Neuronal stem cell (in vitro differentiated cells): ENCODE results near the gene TUBA4B.

Source experiments
- DNase-seq: peaks from one replicate; pipeline ENCODE4 v3.0.0-alpha.2; 2013; ENCODE audit warnings: low spot score
- H2AFZ ChIP-seq: one replicate; pipeline ENCODE4 v1.6.1; 2013; ENCODE audit warnings: mild to moderate bottlenecking, low read length, inconsistent platforms
- H2AK5ac ChIP-seq: 2 replicates; pipeline ENCODE4 v1.6.1; 2013; ENCODE audit warnings: low read depth, mild to moderate bottlenecking, inconsistent platforms, low read length, moderate library complexity, mixed read lengths
- H2BK120ac ChIP-seq: 2 replicates; pipeline ENCODE4 v1.6.1; 2013; ENCODE audit warnings: low read depth, mild to moderate bottlenecking, inconsistent platforms, low read length, moderate library complexity, mixed read lengths
- H2BK12ac ChIP-seq: one replicate; pipeline ENCODE4 v1.6.1; 2013; ENCODE audit warnings: low read length, inconsistent platforms
- H2BK15ac ChIP-seq: 2 replicates; pipeline ENCODE4 v1.6.1; 2013; ENCODE audit warnings: mild to moderate bottlenecking, low read length, inconsistent platforms, mixed read lengths
- H2BK5ac ChIP-seq: one replicate; pipeline ENCODE4 v1.6.1; 2013; ENCODE audit warnings: inconsistent platforms, mild to moderate bottlenecking, low read length, moderate library complexity
- H3K14ac ChIP-seq: one replicate; pipeline ENCODE4 v1.6.1; 2013; ENCODE audit warnings: low read length, inconsistent platforms
- H3K18ac ChIP-seq: 2 replicates; pipeline ENCODE4 v1.6.1; 2013; ENCODE audit warnings: low read length, inconsistent platforms
- H3K23ac ChIP-seq: 2 replicates; pipeline ENCODE4 v1.6.1; 2013; ENCODE audit warnings: low read depth, mild to moderate bottlenecking, mixed read lengths, low read length, inconsistent platforms; ENCODE audit not compliant: poor library complexity
- H3K27ac ChIP-seq: replicated peaks from 3 replicates; pipeline ENCODE4 v1.5.1; 2013; ENCODE audit warnings: low read length, inconsistent platforms
- H3K27me3 ChIP-seq, 3 experiments: 2 replicates each; pipeline ENCODE4 v1.6.1; 2013; ENCODE audit warnings: low read length in 3 of 3, mild to moderate bottlenecking in 2 of 3, inconsistent platforms in 1 of 3, low read depth in 1 of 3, mixed read lengths in 1 of 3, moderate library complexity in 1 of 3; ENCODE audit not compliant: control insufficient read depth in 3 of 3, insufficient read depth in 3 of 3
- H3K36me3 ChIP-seq, 2 donors: replicated peaks in 1 of 2; 2 replicates each; pipeline ENCODE4 v1.6.1; 2013; ENCODE audit warnings: low read length in 2 of 2; ENCODE audit not compliant: control insufficient read depth in 2 of 2, insufficient read depth in 2 of 2
- H3K4ac ChIP-seq: 2 replicates; pipeline ENCODE4 v1.6.1; 2013; ENCODE audit warnings: inconsistent platforms, mild to moderate bottlenecking, low read length, moderate library complexity
- H3K4me1 ChIP-seq, 2 donors: 1 replicate in 1 of 2; 2 replicates in 1 of 2; pipeline ENCODE4 v1.6.1; 2013; ENCODE audit warnings: low read length in 2 of 2, low read depth in 1 of 2; ENCODE audit not compliant: control insufficient read depth in 2 of 2, insufficient read depth in 1 of 2
- H3K4me2 ChIP-seq: one replicate; pipeline ENCODE4 v1.6.1; 2013; ENCODE audit warnings: mild to moderate bottlenecking, low read length, inconsistent platforms; ENCODE audit not compliant: insufficient read depth, poor library complexity, severe bottlenecking
- H3K4me3 ChIP-seq, 2 donors: 2 replicates each; pipeline ENCODE4 v1.5.1; 2013; ENCODE audit warnings: low read length in 2 of 2, mild to moderate bottlenecking in 2 of 2, inconsistent platforms in 1 of 2, moderate library complexity in 1 of 2
- H3K79me1 ChIP-seq: one replicate; pipeline ENCODE4 v1.6.1; 2013; ENCODE audit warnings: low read depth, mild to moderate bottlenecking, inconsistent platforms, low read length, moderate library complexity
- H3K9ac ChIP-seq: one replicate; pipeline ENCODE4 v1.6.1; 2013; ENCODE audit warnings: mild to moderate bottlenecking, low read depth, low read length, inconsistent platforms; ENCODE audit not compliant: poor library complexity
- H3K9me3 ChIP-seq, 2 donors: replicated peaks in 1 of 2; 2 replicates each; pipeline versions ENCODE3 to v1.6.1; 2013; ENCODE audit warnings: low read length in 2 of 2, mild to moderate bottlenecking in 2 of 2, inconsistent platforms in 1 of 2, low read depth in 1 of 2, mixed read lengths in 1 of 2, moderate library complexity in 1 of 2; ENCODE audit not compliant: control insufficient read depth in 2 of 2, insufficient read depth in 1 of 2
- H4K8ac ChIP-seq: one replicate; pipeline ENCODE4 v1.6.1; 2013; ENCODE audit warnings: low read depth, mild to moderate bottlenecking, inconsistent platforms, low read length, moderate library complexity
- H4K91ac ChIP-seq: one replicate; pipeline ENCODE4 v1.6.1; 2013; ENCODE audit warnings: low read length, low read depth, mild to moderate bottlenecking, inconsistent platforms; ENCODE audit not compliant: poor library complexity
- WGBS, 2 donors: extraction: QIAGEN DNeasy Blood & Tissue Kit; methylation state at CpG; one replicate each; pipeline ENCODE4 v1.1.7; 2013; ENCODE audit warnings: missing lambda C conversion rate in 2 of 2, mixed read lengths in 1 of 2; ENCODE audit not compliant: insufficient read length in 2 of 2, insufficient replicate concordance in 1 of 2; ENCODE audit errors: extremely low coverage in 2 of 2; 5-methylcytosine and 5-hydroxymethylcytosine counted together

TUBA4B gene

DNA sequence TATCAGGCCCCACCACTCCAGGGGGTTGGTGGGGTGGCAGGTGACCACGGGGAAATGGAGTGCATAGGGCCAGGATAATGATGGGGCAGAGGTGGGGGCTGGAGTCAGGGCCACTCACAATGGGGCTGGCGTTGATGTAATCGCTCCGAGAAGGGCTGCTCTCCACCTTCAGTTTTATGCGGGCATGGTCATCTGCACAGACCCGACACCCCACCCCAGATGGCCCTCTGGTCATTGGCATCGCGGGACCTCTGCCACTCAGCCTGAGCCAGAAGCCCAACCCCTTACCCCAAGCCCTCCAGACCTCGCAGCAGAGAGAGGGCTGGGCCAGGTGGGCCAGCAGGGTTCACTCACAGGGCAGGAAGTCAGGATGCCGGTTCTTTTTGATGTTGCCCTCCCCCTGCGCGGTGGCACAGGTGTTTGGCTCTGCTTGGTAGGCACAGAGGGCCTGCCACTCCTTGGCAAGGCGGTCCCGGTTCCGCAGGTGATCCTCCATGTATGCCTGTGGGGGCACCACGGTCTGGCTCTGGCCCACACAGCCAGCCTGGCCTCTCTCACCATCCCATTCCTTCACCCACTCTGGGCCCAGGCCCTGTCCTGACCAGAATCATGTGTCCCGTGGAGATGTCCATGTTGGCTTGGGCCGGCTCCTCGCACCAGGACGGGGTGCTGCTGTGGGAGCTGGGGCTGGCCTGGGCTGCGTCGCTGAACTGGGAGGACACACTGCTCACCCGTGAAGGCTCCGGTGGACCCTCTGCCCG, 43.8 kb downstream of the TUBA4B start:
- peaks cover 0 to 28% (median 0%) of the 10 kb centered on the region in 3 experiments for H3K27me3 ChIP-seq
- H2BK120ac ChIP-seq, result no peak overlapping the region
- H3K18ac ChIP-seq, result no peak overlapping the region
- H2AK5ac ChIP-seq, result no peak overlapping the region
- H2BK15ac ChIP-seq, result peak overlapping the region; percentile 41
- no peak overlapping the region for H4K91ac ChIP-seq
- no peak overlapping the region for H3K4me2 ChIP-seq
- peaks cover 0 to 2% of the 10 kb centered on the region in 2 donors for H3K9me3 ChIP-seq
- no peak overlapping the region for H3K4me3 ChIP-seq
- peak overlapping the region; percentile 54 for H3K9ac ChIP-seq
- no CpG with 5 or more reads among the region's 25 CpGs for WGBS, 2 donors
- peaks cover 20 to 24% of the 10 kb centered on the region in 2 donors for H3K4me1 ChIP-seq
- DNase-seq, result no peak
- no peaks in the 10 kb centered on the region for H3K79me1 ChIP-seq
- no peak overlapping the region for H3K4ac ChIP-seq
- no peaks in the 10 kb centered on the region for H3K36me3 ChIP-seq
- no peak overlapping the region for H3K23ac ChIP-seq
- peak overlapping the region; percentile 42 for H2BK12ac ChIP-seq
- H4K8ac ChIP-seq, result no peak overlapping the region
- no peak overlapping the region for H3K14ac ChIP-seq
- H2BK5ac ChIP-seq, result no peak overlapping the region
- no peak overlapping the region for H3K27ac ChIP-seq
- H2AFZ ChIP-seq, result no peak overlapping the region

DNA sequence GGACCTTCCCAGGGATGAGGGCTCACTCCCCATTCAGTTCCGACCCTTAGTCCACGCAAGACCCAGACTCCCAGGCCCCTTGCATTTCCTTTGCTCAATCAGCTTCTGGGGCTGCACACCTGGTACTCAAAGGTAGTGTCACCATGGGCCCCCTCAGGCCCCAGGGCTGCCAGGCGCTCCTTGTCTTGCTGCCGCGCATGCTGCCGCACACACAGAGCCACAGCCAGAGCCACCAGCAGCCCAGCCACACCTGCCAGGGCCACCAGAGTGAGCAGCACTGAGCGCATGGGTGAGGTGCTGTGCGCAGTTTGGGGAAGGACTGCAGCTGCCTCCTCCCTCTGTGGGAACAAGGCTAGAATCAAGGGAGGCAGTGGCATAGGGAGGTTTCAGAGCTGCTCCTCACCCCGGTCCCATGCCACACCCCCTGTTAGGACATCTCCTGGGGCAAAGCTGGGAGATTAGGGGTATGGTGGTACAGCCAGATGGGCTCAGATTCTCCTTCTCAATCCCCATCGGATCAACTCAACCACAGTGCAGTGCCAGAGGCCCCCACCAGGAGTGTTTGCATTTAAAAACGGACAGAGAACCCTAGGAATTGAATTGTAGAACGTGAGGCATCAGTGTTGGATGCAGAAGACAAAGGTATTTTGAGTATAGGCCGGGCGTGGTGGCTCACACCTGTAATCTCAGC, 44.9 kb downstream of the TUBA4B start:
- Histone ChIP-seq H3K4me3 (no peak overlapping the region), H3K23ac (no peak overlapping the region), H2BK120ac (no peak overlapping the region), H2BK15ac (peak overlapping the region; percentile 71), H2BK5ac (no peak overlapping the region), H3K36me3 (no peaks in the 10 kb centered on the region), H3K4ac (peak overlapping the region; percentile 44), H3K27ac (no peak overlapping the region), H2AK5ac (peak overlapping the region; percentile 66), H2AFZ (no peak overlapping the region), H3K9ac (no peak overlapping the region), H3K18ac (peak overlapping the region; percentile 29), H4K91ac (no peak overlapping the region), H3K79me1 (no peaks in the 10 kb centered on the region), H3K27me3 (peaks cover 0 to 28% (median 0%) of the 10 kb centered on the region in 3 experiments), H3K14ac (peak overlapping the region; percentile 58), H3K4me1 (peaks cover 26 to 28% of the 10 kb centered on the region in 2 donors), H3K9me3 (peaks cover 0 to under 1% of the 10 kb centered on the region in 2 donors), H4K8ac (no peak overlapping the region), H3K4me2 (no peak overlapping the region), H2BK12ac (no peak overlapping the region)
- no peak for DNase-seq
- WGBS, 2 donors, result no CpG with 5 or more reads among the region's 14 CpGs

DNA sequence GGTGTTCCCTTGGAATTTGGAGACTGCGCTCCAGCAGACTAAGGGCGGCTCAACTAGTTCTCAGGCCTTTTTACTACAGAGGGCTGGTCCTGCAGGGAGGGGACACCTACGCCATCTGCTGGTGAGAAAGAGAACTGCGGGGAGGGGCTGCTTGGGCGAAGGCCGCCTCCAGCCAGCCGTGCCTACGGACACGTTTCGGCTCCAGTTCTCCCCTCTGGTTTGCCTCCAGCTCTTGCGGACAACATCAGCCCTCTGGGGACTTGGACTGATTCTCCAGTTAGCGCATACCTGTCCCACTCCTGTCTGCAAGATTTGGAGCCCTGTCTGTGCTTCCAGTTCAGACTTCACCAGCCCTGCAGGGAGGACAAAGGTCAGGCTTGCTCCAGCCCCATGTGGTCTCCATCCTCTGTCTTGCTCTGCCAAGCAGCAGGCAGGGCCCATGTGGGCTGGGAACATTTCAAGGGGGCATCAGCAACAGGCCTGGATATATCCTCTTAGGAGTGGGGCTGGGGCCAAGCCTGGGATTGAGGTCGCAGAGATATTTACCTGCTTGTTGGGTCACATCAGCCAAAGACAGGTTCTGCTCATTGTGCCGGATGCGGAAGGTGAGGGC, 45.8 kb downstream of the TUBA4B start:
- H3K4me2 ChIP-seq, result no peak overlapping the region
- peak overlapping the region in 1 of 2 donors; percentile 10 for H3K4me3 ChIP-seq
- no peak overlapping the region for H2BK5ac ChIP-seq
- peak overlapping the region; percentile 95 for H2BK15ac ChIP-seq
- WGBS, 2 donors, result no CpG with 5 or more reads among the region's 15 CpGs
- no peak overlapping the region for H3K14ac ChIP-seq
- H2AK5ac ChIP-seq, result peak overlapping the region; percentile 58
- no peak overlapping the region for H3K4ac ChIP-seq
- H3K18ac ChIP-seq, result peak overlapping the region; percentile 0
- peaks cover 28% of the 10 kb centered on the region in 2 donors for H3K4me1 ChIP-seq
- H3K79me1 ChIP-seq, result no peaks in the 10 kb centered on the region
- H3K9ac ChIP-seq, result no peak overlapping the region
- H3K23ac ChIP-seq, result no peak overlapping the region
- DNase-seq, result peak; percentile 70
- H4K91ac ChIP-seq, result no peak overlapping the region
- H3K9me3 ChIP-seq, result no peaks in the 10 kb centered on the region
- H2AFZ ChIP-seq, result peak overlapping the region; percentile 83
- no peak overlapping the region for H2BK120ac ChIP-seq
- no peaks in the 10 kb centered on the region for H3K36me3 ChIP-seq
- H2BK12ac ChIP-seq, result peak overlapping the region; percentile 87
- H4K8ac ChIP-seq, result no peak overlapping the region
- H3K27ac ChIP-seq, result no peak overlapping the region
- peaks cover 0 to 33% (median 0%) of the 10 kb centered on the region in 3 experiments for H3K27me3 ChIP-seq

DNA sequence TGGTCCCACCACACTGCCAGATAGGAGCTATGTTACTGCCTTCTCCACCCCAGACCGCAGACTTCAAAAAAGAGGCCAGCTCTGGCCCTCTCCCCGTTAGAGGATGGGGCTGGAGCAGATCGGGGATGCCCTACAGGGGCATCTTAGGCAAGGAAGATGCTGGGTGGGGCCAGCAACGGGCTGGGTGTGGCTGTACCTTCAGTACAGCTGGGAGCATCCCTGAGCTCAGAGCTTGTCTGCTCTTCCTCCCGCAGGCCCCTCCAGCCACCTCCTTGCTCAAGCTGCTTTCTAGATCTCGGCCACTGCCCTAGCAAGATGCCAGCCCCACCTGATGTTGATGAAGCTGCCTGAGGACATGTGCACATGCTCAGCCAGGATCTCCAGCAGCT, 46.3 kb downstream of the TUBA4B start:
- Histone ChIP-seq H3K4me3 (no peak overlapping the region), H2BK15ac (peak overlapping the region; percentile 95), H3K23ac (no peak overlapping the region), H3K9me3 (no peaks in the 10 kb centered on the region), H4K91ac (no peak overlapping the region), H3K14ac (no peak overlapping the region), H3K36me3 (no peaks in the 10 kb centered on the region), H3K27me3 (peaks cover 0 to 33% (median 0%) of the 10 kb centered on the region in 3 experiments), H3K9ac (no peak overlapping the region), H3K4ac (no peak overlapping the region), H3K4me2 (no peak overlapping the region), H2AFZ (no peak overlapping the region), H3K79me1 (no peaks in the 10 kb centered on the region), H4K8ac (no peak overlapping the region), H2BK5ac (no peak overlapping the region), H3K4me1 (peaks cover 24 to 28% of the 10 kb centered on the region in 2 donors), H2BK120ac (peak overlapping the region; percentile 24), H2AK5ac (peak overlapping the region; percentile 58), H2BK12ac (peak overlapping the region; percentile 87), H3K18ac (no peak overlapping the region), H3K27ac (no peak overlapping the region)
- WGBS, 2 donors, result no CpG with 5 or more reads among the region's 6 CpGs
- DNase-seq, result no peak
